Ramos (cell line): Measurements from ENCODE around the gene TSPAN15.

Experiments
- in situ Hi-C: fragments of 300-500 bp; cut with MboI; formaldehyde crosslinking; loops from one replicate; pipeline ENCODE4 v1.14.3; 2022; ENCODE audit warnings: low sequenced_read_pairs; ENCODE audit not compliant: unreplicated experiment

The TSPAN15 gene

GRCh38 chr10:69497231-69497561, 45.9 kb downstream of the TSPAN15 start:
- in situ Hi-C loops: no loop called here

- in situ Hi-C loops: no loop called here
Observed at GRCh38 chr10:69497611-69498390, 46.5 kb downstream of the TSPAN15 start.

- in situ Hi-C loops: no loop called here
Observed at GRCh38 chr10:69498711-69499471, 47.6 kb downstream of the TSPAN15 start.

GRCh38 chr10:69499726-69500689, 48.7 kb downstream of the TSPAN15 start:
- in situ Hi-C loops: no loop called here

GRCh38 chr10:69500864-69501468, 49.7 kb downstream of the TSPAN15 start:
- in situ Hi-C loops: no loop called here

- in situ Hi-C loops: no loop called here
Observed at GRCh38 chr10:69501657-69502056, 50.4 kb downstream of the TSPAN15 start.

GRCh38 chr10:69502589-69502988, 51.3 kb downstream of the TSPAN15 start:
- in situ Hi-C loops: no loop called here

GRCh38 chr10:69503001-69503895, 52.0 kb downstream of the TSPAN15 start:
- in situ Hi-C loops: no loop called here

- in situ Hi-C loops: no loop called here
Observed at GRCh38 chr10:69503896-69504265, 52.6 kb downstream of the TSPAN15 start.

- in situ Hi-C loops: loop anchor here (5.0 kb wide), 1 partner anchor 92 kb away; no protein-coding TSS in a partner anchor
Observed at GRCh38 chr10:69504576-69505250, 53.4 kb downstream of the TSPAN15 start.

- in situ Hi-C loops: loop anchor here (5.0 kb wide), 1 partner anchor 93 kb away; no protein-coding TSS in a partner anchor
Observed at GRCh38 chr10:69505636-69506318, 54.5 kb downstream of the TSPAN15 start.

- in situ Hi-C loops: loop anchor here (5.0 kb wide), 1 partner anchor 94 kb away; no protein-coding TSS in a partner anchor
Observed at GRCh38 chr10:69506487-69506833, 55.2 kb downstream of the TSPAN15 start.

GRCh38 chr10:69506834-69507713, 55.8 kb downstream of the TSPAN15 start:
- in situ Hi-C loops: loop anchor here (5.0 kb wide), 1 partner anchor 95 kb away; no protein-coding TSS in a partner anchor

GRCh38 chr10:69508738-69509340, 57.6 kb downstream of the TSPAN15 start:
- in situ Hi-C loops: loop anchor here (5.0 kb wide), 1 partner anchor 97 kb away; no protein-coding TSS in a partner anchor

GRCh38 chr10:69512901-69513300, 61.6 kb downstream of the TSPAN15 start:
- in situ Hi-C loops: loop anchor here (10.0 kb wide), 1 partner anchor 202 kb away; no protein-coding TSS in a partner anchor

- in situ Hi-C loops: loop anchor here (10.0 kb wide), 1 partner anchor 201 kb away; no protein-coding TSS in a partner anchor
Observed at GRCh38 chr10:69513617-69514016, 62.4 kb downstream of the TSPAN15 start.
